CD1c-positive myeloid dendritic cell (primary cell): ENCODE measurements around the gene CDC34.
A peak's percentile ranks its signal among the peaks of the same experiment; 100 is the strongest.

ENCODE experiments used
- DNase-seq: peaks from one replicate; pipeline ENCODE4 v3.0.0-alpha.2; 2016; ENCODE audit errors: extremely low spot score

Gene CDC34

GRCh38 chr19:531753-532560 lies at the start of gene CDC34:
Gene CDC34, plus strand, starts transcription at chr19:531760. Its CDS starts 172 bp downstream, at chr19:531932.
- peak; percentile 24 for DNase-seq

- DNase-seq, result no peak
Observed at GRCh38 chr19:482186-483041, 49.1 kb upstream of the CDC34 start.

- no peak for DNase-seq
Observed at GRCh38 chr19:483332-484072, 48.1 kb upstream of the CDC34 start.

- no peak for DNase-seq
Observed at GRCh38 chr19:484494-484893, 47.1 kb upstream of the CDC34 start.

GRCh38 chr19:485077-485476 lies 46.5 kb upstream of the CDC34 start:
- no peak for DNase-seq

- no peak for DNase-seq
Observed at GRCh38 chr19:485583-486236, 45.9 kb upstream of the CDC34 start.

- peak; percentile 96 for DNase-seq
Observed at GRCh38 chr19:488505-489417, 42.8 kb upstream of the CDC34 start.

- DNase-seq, result peak; percentile 18
Observed at GRCh38 chr19:489418-490196, 42.0 kb upstream of the CDC34 start.

- DNase-seq, result no peak
Observed at GRCh38 chr19:491146-491741, 40.3 kb upstream of the CDC34 start.

GRCh38 chr19:492091-492531 lies 39.4 kb upstream of the CDC34 start:
- DNase-seq, result peak; percentile 26

GRCh38 chr19:493391-494170 lies 38.0 kb upstream of the CDC34 start:
- DNase-seq, result no peak

GRCh38 chr19:494171-495080 lies 37.1 kb upstream of the CDC34 start:
- no peak for DNase-seq

- no peak for DNase-seq
Observed at GRCh38 chr19:495081-495401, 36.5 kb upstream of the CDC34 start.

GRCh38 chr19:495402-496111 lies 36.0 kb upstream of the CDC34 start:
- peak; percentile 46 for DNase-seq

- no peak for DNase-seq
Observed at GRCh38 chr19:496112-496665, 35.4 kb upstream of the CDC34 start, which contains the start of gene MADCAM1. Gene MADCAM1, plus strand, starts transcription at chr19:496486. Its CDS starts 14 bp downstream, at chr19:496500.

- no peak for DNase-seq
Observed at GRCh38 chr19:496986-497385, 34.6 kb upstream of the CDC34 start.

GRCh38 chr19:497491-497868 lies 34.1 kb upstream of the CDC34 start:
- no peak for DNase-seq
